Head of caudate nucleus (tissue), 42 donors: ENCODE measurements around the gene SPATA25.

ENCODE experiments used
- DNase-seq, 42 donors: peaks; one replicate each; pipeline versions ENCODE4 v3.0.0 to v3.0.0-alpha.2; 2020 to 2021; ENCODE audit warnings: mixed read lengths in 7 of 42
- intact Hi-C: fragments of 100-400 bp; cut with DNase I; formaldehyde crosslinking; loops from one replicate; pipeline ENCODE4 v1.15.0; 2022

SPATA25 gene

DNA sequence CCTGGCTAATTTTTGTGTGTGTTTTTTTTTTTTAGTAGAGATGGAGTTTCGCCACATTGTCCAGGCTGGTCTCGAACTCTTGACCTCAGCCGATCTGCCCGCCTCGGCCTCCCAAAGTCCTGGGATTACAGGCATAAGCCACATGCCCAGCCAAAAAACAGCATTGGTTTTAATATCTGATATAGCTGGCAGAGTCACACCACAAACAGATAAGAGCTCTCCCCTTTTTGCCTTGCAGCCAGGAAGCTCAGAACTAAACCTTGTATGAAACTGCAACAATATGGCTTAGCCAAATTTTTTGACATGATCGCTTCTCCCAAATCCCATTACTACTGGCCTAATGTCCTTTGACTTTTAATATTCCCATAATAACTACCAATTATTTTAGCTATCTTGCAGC lies 35.1 kb downstream of the SPATA25 start:
- intact Hi-C loops = no loop called here
- no peak for DNase-seq

DNA sequence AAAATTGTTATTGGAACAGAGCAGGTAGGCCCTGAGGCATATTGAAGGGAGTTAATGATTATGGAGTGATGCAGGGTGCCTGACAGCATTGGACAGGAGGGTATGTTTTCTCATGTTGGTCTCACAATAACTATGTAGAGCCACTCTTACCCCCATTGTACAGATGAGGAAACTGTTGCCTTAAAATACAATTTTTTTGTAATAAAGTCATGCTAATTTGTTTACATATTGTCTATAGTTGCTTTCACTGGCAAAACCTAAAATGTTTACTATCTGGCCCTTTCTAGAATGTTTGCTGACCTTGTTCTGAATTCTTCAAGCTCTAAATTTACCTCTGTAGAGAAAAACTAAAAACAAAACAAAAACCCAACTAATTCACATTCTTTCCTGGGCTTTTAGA lies 35.9 kb downstream of the SPATA25 start:
- intact Hi-C loops = no loop called here
- no peak for DNase-seq

DNA sequence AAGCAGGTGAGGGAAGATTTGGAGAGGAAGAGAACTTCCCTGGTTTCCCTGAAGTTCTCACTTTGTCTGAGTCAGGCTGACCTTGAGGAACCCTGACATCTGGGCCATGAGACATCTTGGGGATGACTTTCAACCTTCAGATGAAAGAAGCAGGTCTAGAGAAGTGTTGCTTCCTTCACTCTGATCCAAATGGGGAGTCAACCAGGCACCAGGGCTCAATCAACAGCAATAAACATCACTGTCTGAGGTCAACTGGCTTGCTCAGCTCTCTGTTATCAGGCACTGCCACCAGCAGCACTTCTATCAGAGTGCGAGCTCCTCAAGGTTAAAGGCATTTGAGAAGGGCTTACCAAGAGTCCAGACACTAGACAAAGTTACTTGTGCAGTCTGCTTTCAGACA lies 36.5 kb downstream of the SPATA25 start:
- intact Hi-C loops = no loop called here
- no peak for DNase-seq

GRCh38 chr20:45850238-45850637 lies 37.2 kb downstream of the SPATA25 start:
- DNase-seq = no peak
- intact Hi-C loops = no loop called here

- intact Hi-C loops = no loop called here
- DNase-seq = no peak
Measured at GRCh38 chr20:45848969-45849582, 38.3 kb downstream of the SPATA25 start.

- DNase-seq = no peak
- intact Hi-C loops = no loop called here
Measured at GRCh38 chr20:45848421-45848820, 39.0 kb downstream of the SPATA25 start.

DNA sequence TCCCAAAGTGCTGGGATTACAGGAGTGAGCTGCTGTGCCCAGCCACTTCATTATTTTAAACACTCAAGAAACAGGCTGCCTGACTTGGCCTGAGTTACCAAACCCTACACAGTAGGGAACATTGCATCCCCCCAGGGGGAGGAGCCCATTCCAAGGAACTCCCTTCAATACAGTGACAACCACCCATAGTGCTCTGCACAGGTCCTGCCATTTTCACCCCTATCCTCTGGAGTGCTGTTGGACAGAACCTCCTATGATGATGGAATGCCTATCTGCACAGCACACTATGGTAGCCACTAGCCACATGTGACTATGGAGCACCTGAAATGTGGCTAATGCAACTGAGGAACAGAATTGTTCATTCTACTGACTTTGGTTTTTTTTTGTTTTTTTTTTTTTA lies 42.0 kb downstream of the SPATA25 start:
- intact Hi-C loops = no loop called here
- DNase-seq = no peak

GRCh38 chr20:45843506-45843905 lies 43.9 kb downstream of the SPATA25 start:
- no peak for DNase-seq
- intact Hi-C loops = no loop called here

- intact Hi-C loops = no loop called here
- DNase-seq = no peak
Measured at GRCh38 chr20:45842169-45842812, 45.1 kb downstream of the SPATA25 start.

DNA sequence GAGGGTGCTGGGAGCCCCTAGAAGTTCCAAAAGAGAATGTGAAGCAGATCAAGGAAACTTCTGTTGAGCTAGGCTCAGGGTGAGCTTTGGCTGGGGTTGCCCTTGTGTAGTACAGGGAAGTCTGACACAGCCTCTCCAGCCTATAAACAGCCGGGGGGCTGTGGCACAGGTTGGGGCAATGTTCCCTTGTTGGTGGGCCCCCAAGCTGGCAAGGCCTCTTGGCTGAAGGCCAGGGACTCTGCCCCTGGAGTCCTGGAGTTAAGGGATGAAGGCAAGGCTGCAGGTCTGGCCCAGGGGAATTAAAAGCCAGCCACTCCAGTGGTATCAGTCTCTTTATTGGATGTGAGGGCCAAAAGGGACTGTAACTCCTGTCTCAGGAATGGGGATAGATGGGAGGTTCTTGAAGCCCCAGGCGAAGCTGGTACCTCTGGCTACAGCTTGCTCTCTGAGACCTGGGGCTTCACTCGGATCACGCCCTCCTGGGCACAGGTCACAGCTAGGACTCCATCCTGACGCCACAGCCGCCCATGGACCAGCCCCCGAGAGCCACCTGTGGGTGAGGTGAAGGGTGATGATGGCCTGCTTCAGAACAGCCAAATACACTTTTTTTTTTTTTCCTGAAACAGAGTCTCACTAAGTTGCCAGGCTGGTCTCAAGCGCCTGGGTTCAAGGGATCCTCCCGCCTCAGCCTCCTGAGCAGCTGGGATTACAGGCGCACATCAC lies 45.9 kb downstream of the SPATA25 start:
- intact Hi-C loops = no loop called here
- DNase-seq = no peak

GRCh38 chr20:45840700-45841198 lies 46.7 kb downstream of the SPATA25 start:
- intact Hi-C loops = no loop called here
- no peak for DNase-seq

GRCh38 chr20:45836841-45837240 lies 50.6 kb downstream of the SPATA25 start:
- intact Hi-C loops = no loop called here

More at GRCh38 chr20:45836841-45837240, 50.6 kb downstream of the SPATA25 start:
- no peak for DNase-seq
